ENCODE results near the gene POLDIP3.
"Not testable (repeated sequence)": the region's sequence is repeated elsewhere in the genome, so short reads cannot be mapped to it uniquely, and the experiment has no call there.

GRCh38 chr22:42563943-42564342 lies 50.7 kb downstream of the POLDIP3 start:
- not testable (repeated sequence) for TF ChIP-seq POLR2AphosphoS5, POLR2A, TAF1, POU2F2, SPI1 (IDR thresholded peaks at IDR 0.05; ENCODE audit: low read depth, low read length)

Data from GM12891 (cell line).